ENCODE results near the gene TULP4.

DNA sequence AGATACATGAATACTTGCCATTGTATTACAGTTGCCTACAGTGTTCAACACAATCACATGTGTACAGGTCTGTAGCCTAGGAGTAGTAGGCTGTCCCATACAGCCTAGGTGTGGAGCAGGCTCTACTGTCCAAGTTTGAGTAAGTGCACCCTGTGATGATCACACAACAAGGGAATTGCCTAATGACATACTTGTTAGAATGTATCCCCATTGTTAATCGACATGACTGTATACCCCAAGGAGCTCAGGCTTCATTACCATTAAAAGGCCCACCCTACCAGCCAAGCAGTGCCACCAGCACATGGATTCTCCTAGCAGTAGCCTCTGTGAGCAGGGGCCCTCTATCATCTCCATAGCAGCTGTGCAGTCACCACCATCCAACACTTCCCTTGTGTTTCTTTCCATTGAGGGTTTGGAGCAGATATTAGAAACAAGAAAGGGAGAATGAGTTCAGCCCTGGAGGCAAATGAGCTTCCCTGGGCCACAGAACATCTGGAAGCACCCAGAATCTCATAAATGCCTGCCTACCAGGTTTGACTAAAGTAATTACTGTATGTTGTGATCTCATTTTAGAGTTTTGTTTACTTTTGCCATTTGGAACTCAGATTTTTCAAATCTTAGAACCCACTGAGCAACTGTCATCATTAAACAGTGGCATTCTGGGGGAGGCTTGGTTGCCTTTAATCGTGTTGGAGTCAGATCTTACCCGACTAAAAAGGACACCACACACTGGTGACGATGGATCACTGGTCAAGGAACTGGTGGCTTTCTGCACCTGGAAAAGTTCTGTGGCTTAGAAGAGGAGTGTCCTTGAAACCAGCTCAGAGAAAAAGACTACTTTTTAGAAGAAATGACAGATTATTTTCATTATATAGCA, 104.9 kb downstream of the TULP4 start:
- TF ChIP-seq POLR2AphosphoS5 (IDR thresholded peaks at IDR 0.05) = no peak
- TF ChIP-seq, protein P1, sequence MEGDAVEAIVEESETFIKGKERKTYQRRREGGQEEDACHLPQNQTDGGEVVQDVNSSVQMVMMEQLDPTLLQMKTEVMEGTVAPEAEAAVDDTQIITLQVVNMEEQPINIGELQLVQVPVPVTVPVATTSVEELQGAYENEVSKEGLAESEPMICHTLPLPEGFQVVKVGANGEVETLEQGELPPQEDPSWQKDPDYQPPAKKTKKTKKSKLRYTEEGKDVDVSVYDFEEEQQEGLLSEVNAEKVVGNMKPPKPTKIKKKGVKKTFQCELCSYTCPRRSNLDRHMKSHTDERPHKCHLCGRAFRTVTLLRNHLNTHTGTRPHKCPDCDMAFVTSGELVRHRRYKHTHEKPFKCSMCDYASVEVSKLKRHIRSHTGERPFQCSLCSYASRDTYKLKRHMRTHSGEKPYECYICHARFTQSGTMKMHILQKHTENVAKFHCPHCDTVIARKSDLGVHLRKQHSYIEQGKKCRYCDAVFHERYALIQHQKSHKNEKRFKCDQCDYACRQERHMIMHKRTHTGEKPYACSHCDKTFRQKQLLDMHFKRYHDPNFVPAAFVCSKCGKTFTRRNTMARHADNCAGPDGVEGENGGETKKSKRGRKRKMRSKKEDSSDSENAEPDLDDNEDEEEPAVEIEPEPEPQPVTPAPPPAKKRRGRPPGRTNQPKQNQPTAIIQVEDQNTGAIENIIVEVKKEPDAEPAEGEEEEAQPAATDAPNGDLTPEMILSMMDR (IDR thresholded peaks at IDR 0.05) = no peak

Data from prostate gland (tissue), 2 donors.